Activated T-cell treated with anti-CD3 and anti-CD28 coated beads, Interleukin-2, amount 50 U/mL, for 24 hours (primary cell): ENCODE measurements around the gene ZNF544.
"Not testable (repeated sequence)": the region's sequence is repeated elsewhere in the genome, so short reads cannot be mapped to it uniquely, and the experiment has no call there.

Source experiments
- DNase-seq: peaks from one replicate; pipeline ENCODE4 v3.0.0-alpha.2; 2020
- H3K27ac Mint-ChIP-seq: 2 replicates; pipeline ENCODE4 v1.8.0; 2020; ENCODE audit warnings: mild to moderate bottlenecking, mixed read lengths
- H3K27me3 Mint-ChIP-seq: 2 replicates; pipeline ENCODE4 v1.8.0; 2020; ENCODE audit warnings: mixed read lengths
- H3K36me3 Mint-ChIP-seq: 2 replicates; pipeline ENCODE4 v1.8.0; 2020; ENCODE audit warnings: low read depth, mixed read lengths
- H3K4me1 Mint-ChIP-seq: 2 replicates; pipeline ENCODE4 v1.8.0; 2020; ENCODE audit warnings: low read depth, mixed read lengths
- H3K4me3 Mint-ChIP-seq: 2 replicates; pipeline ENCODE4 v1.8.0; 2020; ENCODE audit warnings: mild to moderate bottlenecking, moderate library complexity, mixed read lengths
- H3K9me3 Mint-ChIP-seq: 2 replicates; pipeline ENCODE4 v1.8.0; 2020; ENCODE audit warnings: mixed read lengths

ZNF544 gene

DNA sequence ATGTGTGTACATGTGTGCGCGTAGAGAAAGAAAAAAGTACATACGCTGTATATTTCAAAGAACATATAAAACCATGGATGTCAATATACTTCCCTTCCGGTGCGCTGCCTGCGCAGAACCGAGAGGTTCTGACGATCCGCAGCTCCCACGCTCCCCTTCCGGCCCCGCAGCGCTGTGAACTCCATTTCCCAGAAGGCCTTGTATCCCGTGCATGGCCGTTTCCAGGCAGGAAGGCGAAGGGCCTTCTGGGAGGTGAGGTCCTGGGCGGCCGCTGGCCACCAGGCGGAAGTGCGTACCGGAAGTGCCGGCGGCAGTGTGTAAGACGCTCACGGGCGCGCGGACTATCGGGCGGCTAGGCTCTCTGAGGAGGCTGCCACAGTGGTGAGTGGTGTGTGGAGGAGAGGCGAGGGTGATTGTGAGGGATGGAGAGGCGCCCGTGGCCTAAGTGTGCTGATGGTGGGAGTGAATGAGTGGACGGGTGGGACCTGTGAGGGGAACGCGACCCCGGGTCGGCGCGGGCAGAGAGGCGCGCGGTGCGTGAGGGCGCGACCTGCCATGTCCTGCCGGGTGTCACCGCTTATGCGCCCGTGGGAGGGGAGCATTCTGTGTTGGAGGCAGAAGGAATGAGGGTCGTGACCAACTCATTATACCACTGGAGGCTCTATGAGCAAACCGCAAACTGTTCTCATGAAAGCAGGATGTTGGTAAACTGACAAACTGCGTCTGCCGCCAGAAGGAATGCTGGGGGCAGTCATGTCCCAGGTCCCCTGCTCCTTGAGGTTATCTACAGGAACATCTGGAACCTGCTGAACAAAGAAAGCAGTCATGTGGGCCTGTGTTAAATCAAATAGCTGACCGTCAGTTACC, 76.6 kb downstream of the ZNF544 start, which contains the start of gene ERVK3-1:
ERVK3-1 (plus strand) TSS at position 313 of the 867 bp plus-strand sequence. CDS start 6,792 bp downstream, outside the sequence.
- peak; percentile 93 for DNase-seq
- Mint-ChIP-seq H3K27ac (peak within 1 kb of the TSS; percentile 99), H3K4me1 (peaks cover 52% of the 10 kb centered on the region), H3K36me3 (peaks cover 93% of the 10 kb centered on the region), H3K27me3 (no peaks in the 10 kb centered on the region), H3K9me3 (peaks cover 29% of the 10 kb centered on the region), H3K4me3 (peak within 1 kb of the TSS; percentile 99)

DNA sequence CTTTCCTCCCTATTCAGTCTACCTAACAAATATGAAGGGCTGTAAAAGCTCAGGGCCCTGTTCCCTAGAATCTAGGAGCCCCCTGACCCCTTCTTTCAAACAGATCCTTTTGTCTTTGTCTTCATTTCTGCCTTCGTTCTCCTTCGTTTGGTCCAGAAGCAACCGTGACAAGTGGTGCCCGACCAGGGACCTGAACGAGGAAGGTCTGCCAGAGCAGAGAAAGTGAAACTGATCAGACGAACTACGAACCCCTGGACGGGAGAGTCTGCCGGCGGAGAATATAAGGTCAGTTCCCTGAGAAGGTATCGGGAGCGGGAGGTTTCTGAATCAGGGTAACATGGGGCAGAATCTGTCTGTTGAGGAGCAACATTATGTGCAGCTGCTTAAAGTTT, 77.2 kb downstream of the ZNF544 start:
- H3K27ac Mint-ChIP-seq = peak overlapping the region; percentile 99
- peaks cover 25% of the 10 kb centered on the region for H3K9me3 Mint-ChIP-seq
- H3K4me1 Mint-ChIP-seq = peaks cover 53% of the 10 kb centered on the region
- peaks cover 93% of the 10 kb centered on the region for H3K36me3 Mint-ChIP-seq
- DNase-seq = no peak
- peak overlapping the region; percentile 99 for H3K4me3 Mint-ChIP-seq
- no peaks in the 10 kb centered on the region for H3K27me3 Mint-ChIP-seq

DNA sequence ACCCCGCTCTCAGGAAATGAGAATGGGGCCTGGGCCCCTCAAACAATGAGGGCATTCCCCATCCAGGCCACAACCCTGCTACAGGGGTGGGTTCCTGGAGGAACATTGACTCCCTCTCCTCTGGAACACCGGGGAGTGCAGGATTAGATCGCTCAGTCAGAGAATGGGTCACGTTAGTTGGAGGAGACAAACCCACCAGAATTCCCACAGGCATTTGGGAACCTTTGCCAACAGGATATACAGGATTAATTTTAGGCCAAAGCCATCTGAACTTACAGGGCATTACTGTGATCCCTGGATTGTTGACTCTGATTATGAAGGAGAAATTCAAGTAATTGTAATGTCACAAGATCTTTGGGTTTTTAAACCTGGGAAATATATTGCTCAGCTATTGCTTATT, 79.0 kb downstream of the ZNF544 start:
- H3K9me3 Mint-ChIP-seq = peaks cover 24% of the 10 kb centered on the region
- H3K4me1 Mint-ChIP-seq = peaks cover 53% of the 10 kb centered on the region
- H3K4me3 Mint-ChIP-seq = no peak overlapping the region
- DNase-seq = no peak
- H3K27me3 Mint-ChIP-seq = no peaks in the 10 kb centered on the region
- H3K36me3 Mint-ChIP-seq = peaks cover 93% of the 10 kb centered on the region
- peak overlapping the region; percentile 15 for H3K27ac Mint-ChIP-seq

DNA sequence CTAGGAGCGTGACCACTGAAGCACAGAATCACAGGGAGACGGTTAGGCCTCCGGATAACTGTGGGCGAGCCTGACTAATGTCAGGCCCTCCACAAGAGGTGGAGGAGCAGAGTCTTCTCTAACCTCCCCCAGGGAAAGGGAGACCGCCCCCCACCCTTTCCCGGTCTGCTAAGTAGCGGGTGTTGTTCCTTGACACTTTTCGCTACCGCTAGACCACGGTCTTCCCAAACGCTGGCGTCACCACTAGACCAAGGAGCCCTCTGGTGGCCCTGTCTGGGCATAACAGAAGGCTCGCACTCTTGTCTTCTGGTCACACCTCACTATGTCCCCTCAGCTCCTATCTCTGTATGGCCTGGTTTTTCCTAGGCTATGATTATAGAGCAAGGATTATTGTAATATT, 82.0 kb downstream of the ZNF544 start:
- H3K27me3 Mint-ChIP-seq, H3K9me3 Mint-ChIP-seq, H3K27ac Mint-ChIP-seq, H3K4me3 Mint-ChIP-seq: not testable (repeated sequence)
- peaks cover 39% of the 10 kb centered on the region for H3K4me1 Mint-ChIP-seq
- H3K36me3 Mint-ChIP-seq = peaks cover 100% of the 10 kb centered on the region
- DNase-seq = peak; percentile 39

DNA sequence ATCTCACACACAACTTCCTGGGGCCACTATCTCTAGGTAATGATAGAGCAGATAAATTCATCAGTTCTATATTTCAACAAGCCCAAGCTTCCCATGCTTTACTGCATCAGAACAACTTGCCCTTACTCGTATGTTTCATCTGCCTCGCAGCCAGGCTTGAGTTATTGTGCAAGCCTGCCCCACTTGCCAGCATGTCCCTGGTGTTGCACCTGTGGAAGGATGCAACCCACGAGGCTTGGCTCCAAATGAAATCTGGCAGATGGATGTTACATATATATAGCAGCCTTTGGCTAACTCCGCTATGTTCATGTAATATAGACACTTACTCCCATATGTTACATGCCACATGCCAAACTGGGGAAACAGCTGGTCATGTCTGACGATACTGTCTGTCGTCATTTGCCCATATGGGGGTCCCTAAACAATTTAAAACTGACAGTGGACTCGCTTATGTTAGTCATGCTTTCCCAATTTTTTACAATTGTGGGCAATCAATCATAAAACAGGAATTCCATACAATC, 82.7 kb downstream of the ZNF544 start:
- no peak for DNase-seq
- H3K9me3 Mint-ChIP-seq = peaks cover 9% of the 10 kb centered on the region
- no peak overlapping the region for H3K27ac Mint-ChIP-seq
- peaks cover 100% of the 10 kb centered on the region for H3K36me3 Mint-ChIP-seq
- no peaks in the 10 kb centered on the region for H3K27me3 Mint-ChIP-seq
- H3K4me3 Mint-ChIP-seq = no peak overlapping the region
- H3K4me1 Mint-ChIP-seq = peaks cover 33% of the 10 kb centered on the region
